DOHH2 (cell line): ENCODE results near the gene PDPR.
"Not testable (repeated sequence)": the region's sequence is repeated elsewhere in the genome, so short reads cannot be mapped to it uniquely, and the experiment has no call there.

Experiments
- EZH2phosphoT487 ChIP-seq: fragments of 200-600 bp; sonication (generic); IDR thresholded peaks from 2 replicates; pipeline ENCODE4 v1.6.1; 2017; ENCODE audit warnings: borderline replicate concordance, mild to moderate bottlenecking, antibody characterized with exemption, low read length, moderate library complexity, mixed read lengths
- TF ChIP-seq, protein P1 (sequence below): fragments of 200-600 bp; sonication (generic); IDR thresholded peaks from one replicate; pipeline ENCODE4 v1.5.1; 2014; ENCODE audit warnings: antibody characterized with exemption, mild to moderate bottlenecking, low read depth, low read length; ENCODE audit not compliant: poor library complexity, severe bottlenecking

DNA sequence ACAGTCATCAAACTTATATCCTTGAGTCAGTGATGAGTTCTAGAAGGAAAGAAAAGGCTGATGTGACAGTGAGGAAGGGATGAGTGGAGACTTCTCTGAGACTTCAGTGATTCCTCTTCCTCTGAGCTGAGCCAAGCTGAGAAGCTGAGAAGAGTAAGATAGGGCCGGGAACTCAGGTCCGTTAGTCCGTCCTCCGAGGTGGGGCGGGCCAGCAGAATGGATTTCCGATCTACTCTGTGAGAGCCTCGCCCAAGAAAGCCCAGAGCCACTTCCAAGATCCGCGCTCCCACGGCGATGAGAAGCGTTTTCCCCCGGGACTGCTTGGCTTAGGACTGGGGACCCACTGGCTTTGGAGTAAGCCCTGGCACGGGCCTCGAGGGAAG is 542 bp upstream of the PDPR start:
- TF ChIP-seq, protein P1, sequence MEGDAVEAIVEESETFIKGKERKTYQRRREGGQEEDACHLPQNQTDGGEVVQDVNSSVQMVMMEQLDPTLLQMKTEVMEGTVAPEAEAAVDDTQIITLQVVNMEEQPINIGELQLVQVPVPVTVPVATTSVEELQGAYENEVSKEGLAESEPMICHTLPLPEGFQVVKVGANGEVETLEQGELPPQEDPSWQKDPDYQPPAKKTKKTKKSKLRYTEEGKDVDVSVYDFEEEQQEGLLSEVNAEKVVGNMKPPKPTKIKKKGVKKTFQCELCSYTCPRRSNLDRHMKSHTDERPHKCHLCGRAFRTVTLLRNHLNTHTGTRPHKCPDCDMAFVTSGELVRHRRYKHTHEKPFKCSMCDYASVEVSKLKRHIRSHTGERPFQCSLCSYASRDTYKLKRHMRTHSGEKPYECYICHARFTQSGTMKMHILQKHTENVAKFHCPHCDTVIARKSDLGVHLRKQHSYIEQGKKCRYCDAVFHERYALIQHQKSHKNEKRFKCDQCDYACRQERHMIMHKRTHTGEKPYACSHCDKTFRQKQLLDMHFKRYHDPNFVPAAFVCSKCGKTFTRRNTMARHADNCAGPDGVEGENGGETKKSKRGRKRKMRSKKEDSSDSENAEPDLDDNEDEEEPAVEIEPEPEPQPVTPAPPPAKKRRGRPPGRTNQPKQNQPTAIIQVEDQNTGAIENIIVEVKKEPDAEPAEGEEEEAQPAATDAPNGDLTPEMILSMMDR: not testable (repeated sequence)
- not testable (repeated sequence) for TF ChIP-seq EZH2phosphoT487
